T-helper 17 cell (primary cell): ENCODE data around the gene PPP1R2. TPM values are rescaled to one million over a fixed set of nuclear protein-coding genes. Genes with fewer than 3 reads are reported as not detected.

ENCODE experiments used
- total RNA-seq, 4 donors: library from RNA in 2 of 4; stranded (reverse) in 2 of 4; gene quantifications; one replicate each; pipeline ENCODE4 v1.2.3 and lab custom pipeline; 2022 to 2026

Gene PPP1R2
- total RNA-seq, 2 donors from 2014 or later: 135 to 141 TPM

Other genes starting within 250 kb of the PPP1R2 start
- gene ACAP2, start 100.3 kb downstream of the PPP1R2 start, total RNA-seq: 10 to 100 TPM; 78.6 to 85.8 TPM
- not detected for gene APOD, start 40.6 kb upstream of the PPP1R2 start, total RNA-seq
- 10 to 100 TPM in 1 of 2 donors, 1 to 10 TPM in 1; 6.4 to 13.2 TPM for gene MUC20, start 177.7 kb upstream of the PPP1R2 start, total RNA-seq